Stimulated activated CD4-positive, alpha-beta T cell treated with anti-CD3 and anti-CD28 coated beads, Interleukin-2, amount 100 ng/mL, for 4 hours (primary cell): ENCODE measurements around the gene SCYGR6.
"Not testable (repeated sequence)": the region's sequence is repeated elsewhere in the genome, so short reads cannot be mapped to it uniquely, and the experiment has no call there.

Experiments used
- DNase-seq: peaks from one replicate; pipeline ENCODE4 v3.0.0-alpha.2; 2020; ENCODE audit warnings: low read depth

The SCYGR6 gene, protein sequence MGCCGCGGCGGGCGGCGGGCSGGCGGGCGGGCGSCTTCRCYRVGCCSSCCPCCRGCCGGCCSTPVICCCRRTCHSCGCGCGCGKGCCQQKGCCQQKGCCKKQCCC

DNA sequence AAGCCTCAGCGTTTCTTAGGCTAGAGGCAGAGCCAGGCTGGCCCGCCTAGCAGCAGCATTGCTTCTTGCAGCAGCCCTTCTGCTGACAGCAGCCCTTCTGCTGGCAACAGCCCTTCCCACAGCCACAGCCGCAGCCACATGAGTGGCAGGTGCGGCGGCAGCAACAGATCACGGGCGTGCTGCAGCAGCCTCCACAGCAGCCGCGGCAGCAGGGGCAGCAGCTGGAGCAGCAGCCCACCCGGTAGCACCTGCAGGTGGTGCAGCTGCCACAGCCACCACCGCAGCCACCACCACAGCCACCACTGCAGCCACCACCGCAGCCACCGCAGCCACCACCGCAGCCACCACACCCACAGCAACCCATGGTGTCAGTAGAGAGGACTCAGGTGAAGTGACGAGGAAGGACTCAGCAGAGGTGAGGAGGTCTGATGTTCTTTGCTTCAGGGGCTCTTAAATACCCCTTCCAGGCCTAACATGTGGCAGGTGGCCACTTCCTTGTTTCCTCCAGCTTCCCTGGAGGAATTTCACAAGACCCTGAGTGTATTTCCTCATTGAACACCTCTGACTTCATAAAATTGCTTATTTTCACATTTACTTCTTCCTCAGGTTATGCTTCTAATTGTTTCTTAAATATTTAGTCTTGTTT is at the start of gene SCYGR6:
Gene SCYGR6, minus strand, starts transcription at position 364 of the 646 bp plus-strand sequence. Its CDS starts 0 bp downstream, at position 364.
- no peak for DNase-seq

DNA sequence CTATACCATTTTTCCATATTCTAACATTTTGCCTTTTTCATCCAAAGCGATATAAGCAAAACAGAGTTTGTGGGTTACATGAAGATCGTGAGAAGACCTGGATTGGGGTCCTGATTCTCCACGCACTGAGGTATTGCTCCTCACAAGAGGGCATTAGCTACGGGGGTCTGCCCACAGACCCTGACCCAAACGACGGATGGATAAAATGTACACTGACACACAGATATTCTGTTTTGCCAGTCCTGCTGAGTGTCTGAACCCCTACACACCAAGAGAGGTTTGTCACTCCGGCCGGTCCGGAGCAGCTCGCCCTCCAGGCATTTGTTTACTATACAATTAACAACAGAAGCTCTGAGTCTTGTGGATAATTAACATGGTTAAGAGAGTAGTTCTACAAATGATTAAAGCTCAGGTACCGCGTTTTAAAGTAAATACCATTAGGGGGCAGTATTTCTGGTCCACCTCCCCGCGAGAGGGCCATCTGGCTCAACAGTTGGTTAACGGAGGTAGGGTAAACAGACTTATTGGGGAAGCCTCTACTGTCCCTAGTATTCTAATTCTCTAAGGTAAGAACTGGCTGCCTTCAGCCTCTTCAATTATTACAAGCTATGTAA is 49.6 kb upstream of the SCYGR6 start:
- no peak for DNase-seq

- DNase-seq = no peak
These were observed 48.4 kb upstream of the SCYGR6 start for GRCh38 chr2:227772932-227773331.

DNA sequence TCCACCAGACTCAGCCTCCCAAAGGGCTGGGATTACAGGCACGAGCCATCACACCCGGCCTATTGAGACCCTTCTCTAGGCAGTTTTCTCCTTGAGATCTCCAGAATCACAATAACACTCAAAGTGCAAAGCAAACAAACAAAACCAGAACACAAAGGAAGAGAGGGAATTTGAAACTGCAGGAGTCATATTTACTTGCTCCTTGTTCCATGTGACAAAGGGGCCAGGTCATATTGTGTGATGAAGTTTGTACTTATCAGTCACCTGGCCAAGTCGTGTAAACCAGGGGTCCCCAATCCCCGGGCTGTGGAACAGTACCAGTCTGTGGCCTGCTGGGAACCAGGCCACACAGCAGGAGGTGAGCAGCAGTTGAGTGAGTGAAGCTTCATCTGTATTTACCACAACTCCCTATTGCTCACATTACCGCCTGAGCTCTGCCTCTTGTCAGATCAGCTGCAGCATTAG is 47.7 kb upstream of the SCYGR6 start:
- no peak for DNase-seq

GRCh38 chr2:227767830-227768229 is 43.3 kb upstream of the SCYGR6 start:
- no peak for DNase-seq

DNA sequence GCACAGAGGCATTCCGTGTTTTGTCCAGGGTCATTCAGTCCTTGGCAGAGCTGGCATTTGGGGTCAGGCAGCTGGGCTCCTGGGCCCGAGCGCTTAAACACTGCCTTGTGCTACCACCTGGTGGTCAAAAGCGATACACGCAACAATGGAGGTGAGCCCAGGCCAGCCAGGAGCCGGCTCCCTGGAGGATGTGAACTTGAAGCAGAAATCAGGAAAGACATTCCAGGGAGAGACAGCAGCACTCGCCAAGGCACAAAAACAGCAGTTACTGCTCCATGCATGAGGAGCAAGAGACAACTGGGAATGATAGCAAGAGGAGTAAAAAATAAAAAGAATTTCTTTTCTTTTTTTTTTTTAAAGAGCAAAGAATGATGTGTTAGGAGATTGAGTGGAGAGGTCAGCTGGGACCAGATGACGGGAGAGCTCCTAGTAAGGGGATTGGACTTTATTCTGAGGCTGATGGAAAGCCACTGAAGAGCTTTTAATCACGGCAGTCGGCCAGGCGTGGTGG is 41.9 kb upstream of the SCYGR6 start:
- DNase-seq = peak; percentile 50

DNA sequence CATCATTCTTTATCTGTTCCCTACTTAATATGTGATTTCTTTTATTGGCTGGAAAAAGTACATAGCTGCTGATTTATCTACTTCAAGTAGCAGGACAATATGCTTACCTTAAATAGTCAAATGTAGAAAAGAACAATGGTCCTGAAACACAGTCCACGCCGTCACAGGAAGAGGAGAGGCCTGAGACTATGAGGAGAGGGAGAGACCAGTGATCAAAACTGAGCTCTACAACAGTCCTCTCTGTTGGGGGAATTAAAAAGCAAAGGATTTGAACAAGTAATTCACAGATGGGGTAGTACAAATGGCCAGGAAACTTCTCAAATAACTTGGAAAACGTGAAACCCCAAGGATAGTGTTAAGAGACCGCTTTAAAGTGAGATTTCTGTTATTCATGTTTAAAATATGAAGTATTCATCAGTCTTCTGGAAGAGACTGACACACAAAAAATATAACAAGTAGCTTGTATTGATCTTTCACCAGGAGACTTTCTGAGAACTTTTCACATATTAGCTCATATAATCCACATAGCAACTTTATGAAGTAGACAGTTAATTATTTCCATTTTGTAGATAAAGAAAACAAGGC is 41.3 kb upstream of the SCYGR6 start:
- no peak for DNase-seq

- DNase-seq = no peak
These were observed 37.4 kb upstream of the SCYGR6 start for GRCh38 chr2:227761740-227762476.

DNA sequence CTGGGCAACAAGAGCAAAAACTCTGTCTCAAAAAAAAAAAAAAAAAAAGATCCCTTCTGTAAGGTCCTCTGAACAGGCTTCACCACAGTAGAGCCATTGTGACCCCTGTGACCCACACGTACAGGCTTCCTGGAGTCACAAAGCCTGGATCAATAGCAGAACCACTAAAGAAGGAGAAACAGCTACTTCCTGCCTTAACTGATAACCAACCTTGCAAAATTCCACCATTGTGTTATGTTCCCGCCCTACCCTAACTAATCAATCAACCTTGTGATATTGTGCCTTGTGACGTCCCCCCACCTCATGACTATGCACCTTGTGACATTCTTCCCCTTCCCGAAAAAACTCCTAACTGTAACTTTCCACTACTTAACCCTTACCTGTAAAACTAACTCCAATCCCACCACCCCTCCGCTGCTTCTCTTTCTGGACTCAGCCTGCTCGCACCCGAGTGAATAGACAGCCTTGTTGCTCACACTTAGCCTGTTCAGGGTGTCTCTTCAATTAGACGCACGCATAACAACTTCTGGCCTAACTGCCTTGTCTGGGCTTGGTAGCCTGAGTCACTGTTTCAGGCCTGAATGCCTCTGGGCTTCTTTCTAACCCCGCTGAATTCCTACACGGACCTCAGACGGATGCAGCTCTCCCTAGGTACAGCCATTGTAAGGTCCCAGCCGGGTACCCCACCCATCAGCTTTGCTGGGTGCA is 35.0 kb upstream of the SCYGR6 start:
- no peak for DNase-seq

- not testable (repeated sequence) for DNase-seq
These were observed 31.7 kb upstream of the SCYGR6 start for GRCh38 chr2:227756261-227756660.

DNA sequence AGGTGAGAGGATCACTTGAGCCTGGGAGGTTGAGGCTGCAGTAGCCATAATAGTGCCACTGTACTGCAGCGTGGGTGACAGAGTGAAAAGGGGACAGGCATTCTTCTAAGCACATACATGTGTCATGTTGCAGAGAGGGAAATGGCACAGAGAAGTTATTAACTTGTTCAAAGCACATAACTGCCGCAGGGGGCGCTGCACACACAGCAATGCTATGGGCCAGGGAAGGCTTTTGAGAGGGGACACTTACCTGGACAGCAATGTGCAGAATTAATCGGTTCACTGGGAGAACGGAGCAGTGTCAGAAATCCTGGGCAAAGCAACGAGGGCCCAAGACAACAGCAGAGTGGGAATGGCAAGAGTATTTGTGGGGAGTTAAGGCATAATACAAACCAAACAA is 23.5 kb upstream of the SCYGR6 start:
- no peak for DNase-seq

DNA sequence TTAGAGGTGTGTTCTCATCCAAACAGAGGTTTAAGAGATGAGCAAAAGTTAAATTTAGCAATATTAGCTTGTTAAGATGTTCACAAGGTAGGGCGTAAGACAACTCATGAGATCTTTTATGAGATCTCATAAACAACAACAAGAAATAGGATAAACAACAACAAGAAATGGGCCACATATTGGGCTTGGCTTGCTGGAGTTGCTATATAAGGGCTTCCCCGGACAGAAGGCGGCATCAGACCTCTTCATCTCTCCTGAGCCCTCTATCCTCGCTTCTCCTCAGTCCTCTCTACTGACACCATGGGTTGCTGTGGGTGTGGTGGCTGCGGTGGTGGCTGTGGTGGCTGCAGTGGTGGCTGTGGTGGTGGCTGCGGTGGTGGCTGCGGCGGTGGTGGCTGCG is 21.0 kb upstream of the SCYGR6 start, which contains the start of gene SCYGR8:
Gene SCYGR8, plus strand, starts transcription at position 301 of the 400 bp plus-strand sequence. Its CDS starts 0 bp downstream, at position 301.
- DNase-seq = no peak

DNA sequence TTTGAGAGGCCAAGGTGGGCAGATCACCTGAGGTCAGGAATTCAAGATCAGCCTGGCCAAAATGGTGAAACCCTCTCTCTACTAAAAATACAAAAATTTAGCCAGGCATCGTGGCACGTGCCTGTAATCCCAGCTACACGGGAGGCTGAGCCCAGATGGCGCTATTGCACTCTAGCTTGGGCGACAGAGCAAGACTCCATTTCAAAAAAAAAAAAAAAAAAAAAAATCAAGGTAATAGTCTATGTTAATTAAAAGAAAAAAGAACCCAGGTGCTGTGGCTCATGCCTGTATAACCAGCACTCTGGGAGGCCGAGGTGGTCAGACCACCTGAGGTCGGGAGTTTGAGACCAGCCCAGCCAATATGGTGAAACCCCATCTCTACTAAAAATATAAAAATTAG is 16.1 kb upstream of the SCYGR6 start:
- not testable (repeated sequence) for DNase-seq

GRCh38 chr2:227739351-227739750 is 14.8 kb upstream of the SCYGR6 start:
- DNase-seq = no peak

DNA sequence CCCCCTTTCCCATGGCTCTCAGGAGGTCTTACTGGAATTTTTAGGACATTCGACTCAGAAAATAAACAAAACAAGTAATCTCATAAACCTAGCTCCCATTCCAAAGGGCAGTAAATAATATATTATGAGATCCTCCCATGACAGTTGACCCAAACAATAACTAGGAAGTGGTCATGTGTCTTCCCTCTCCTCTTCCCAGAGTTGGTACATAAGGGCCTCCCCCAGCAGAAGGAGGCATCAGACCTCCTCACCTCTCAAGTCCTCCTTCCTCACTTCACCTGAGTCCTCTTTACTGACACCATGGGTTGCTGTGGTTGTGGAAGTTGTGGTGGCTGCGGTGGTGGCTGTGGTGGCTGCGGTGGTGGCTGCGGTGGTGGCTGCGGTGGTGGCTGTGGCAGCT is 3.5 kb upstream of the SCYGR6 start, which contains the start of gene SCYGR7:
Gene SCYGR7, plus strand, starts transcription at position 301 of the 400 bp plus-strand sequence. Its CDS starts 0 bp downstream, at position 301.
- no peak for DNase-seq

- not testable (repeated sequence) for DNase-seq
These were observed 1.7 kb downstream of the SCYGR6 start for GRCh38 chr2:227722821-227723220.

DNA sequence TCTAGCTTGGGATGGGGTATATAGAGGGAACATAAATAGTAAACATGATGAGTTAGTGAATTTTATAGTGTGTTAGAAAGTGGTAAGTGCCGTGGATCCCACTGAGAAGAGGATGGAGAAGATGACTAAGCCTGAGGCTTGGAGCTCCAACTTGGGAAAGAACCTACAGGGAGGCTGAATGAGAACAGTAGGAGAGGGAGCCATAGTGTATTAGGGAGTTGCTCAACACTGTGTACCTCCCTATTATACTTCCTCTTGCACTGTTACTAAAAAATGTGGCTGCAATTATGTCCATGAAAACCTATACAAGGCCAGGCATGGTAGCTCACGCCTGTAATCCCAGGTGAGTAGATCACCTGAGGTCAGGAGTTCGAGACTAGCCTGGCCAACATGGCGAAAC is 3.9 kb downstream of the SCYGR6 start:
- no peak for DNase-seq

DNA sequence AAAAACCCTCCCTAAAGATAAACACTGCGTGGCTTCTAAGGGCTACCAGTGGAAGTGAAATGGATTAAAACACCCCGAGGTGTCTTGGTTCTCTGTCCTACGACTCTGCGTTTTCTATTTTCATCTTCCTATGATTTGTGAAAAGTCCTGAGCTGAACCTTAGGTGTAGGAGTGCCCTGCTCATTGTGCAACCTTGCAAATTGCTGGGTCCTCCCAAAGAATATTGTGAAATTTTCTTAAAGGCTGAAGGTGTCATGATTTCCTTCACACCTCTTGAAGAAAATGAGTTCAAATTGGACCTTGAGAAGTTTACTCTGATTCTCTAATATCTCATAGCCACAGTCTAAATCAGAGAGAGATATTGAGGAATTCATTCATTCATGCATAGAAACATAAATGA is 4.9 kb downstream of the SCYGR6 start:
- no peak for DNase-seq

GRCh38 chr2:227717687-227718567 is 6.6 kb downstream of the SCYGR6 start, which contains the start of gene SLC19A3:
SLC19A3 (minus strand) TSS chr2:227718028; CDS start chr2:227702318, 15,710 bp downstream.
- DNase-seq = no peak

- no peak for DNase-seq
These were observed 8.1 kb downstream of the SCYGR6 start for GRCh38 chr2:227716501-227716900.
